GM18909 (cell line): ENCODE data around the gene AFAP1.

Experiments
- ATAC-seq: cut with Tn5 transposase; IDR thresholded peaks from one replicate; pipeline ENCODE4 v1.9.1; 2021; ENCODE audit warnings: mild to moderate bottlenecking; ENCODE audit not compliant: unreplicated experiment, poor library complexity

Gene AFAP1

GRCh38 chr4:7847206-7847605 is 92.5 kb downstream of the AFAP1 start:
- no peak for ATAC-seq

GRCh38 chr4:7845493-7846128 is 94.0 kb downstream of the AFAP1 start:
- no peak for ATAC-seq

- no peak for ATAC-seq
These were observed 95.1 kb downstream of the AFAP1 start for GRCh38 chr4:7844594-7844991.

- no peak for ATAC-seq
These were observed 95.6 kb downstream of the AFAP1 start for GRCh38 chr4:7843831-7844593.

GRCh38 chr4:7842384-7843279 is 97.0 kb downstream of the AFAP1 start:
- ATAC-seq = no peak

- ATAC-seq = no peak
These were observed 97.8 kb downstream of the AFAP1 start for GRCh38 chr4:7841894-7842293.

- no peak for ATAC-seq
These were observed 98.6 kb downstream of the AFAP1 start for GRCh38 chr4:7841071-7841470.

- ATAC-seq = no peak
These were observed 99.8 kb downstream of the AFAP1 start for GRCh38 chr4:7839856-7840255.

GRCh38 chr4:7838136-7838782 is 101.4 kb downstream of the AFAP1 start:
- ATAC-seq = no peak

- no peak for ATAC-seq
These were observed 102.0 kb downstream of the AFAP1 start for GRCh38 chr4:7837597-7838135.

- ATAC-seq = no peak
These were observed 107.6 kb downstream of the AFAP1 start for GRCh38 chr4:7831858-7832730.

GRCh38 chr4:7831330-7831729 is 108.3 kb downstream of the AFAP1 start:
- ATAC-seq = no peak

GRCh38 chr4:7830747-7831146 is 108.9 kb downstream of the AFAP1 start:
- ATAC-seq = no peak

GRCh38 chr4:7829652-7830580 is 109.7 kb downstream of the AFAP1 start:
- ATAC-seq = no peak

GRCh38 chr4:7828793-7829301 is 110.8 kb downstream of the AFAP1 start:
- no peak for ATAC-seq

- ATAC-seq = no peak
These were observed 111.5 kb downstream of the AFAP1 start for GRCh38 chr4:7828011-7828720.

- no peak for ATAC-seq
These were observed 112.1 kb downstream of the AFAP1 start for GRCh38 chr4:7827566-7827965.
